ENCODE results near the gene G3BP2.

- TF ChIP-seq CTCF (IDR thresholded peaks at IDR 0.05) (no peak), POLR2A (IDR thresholded peaks at IDR 0.05) (no peak)
These were observed 1.3 kb downstream of the G3BP2 start for GRCh38 chr4:75671802-75672421.

Data from lower leg skin (tissue), 3 donors.